ENCODE results near the gene SEMA3C.
"Not testable (repeated sequence)": the region's sequence is repeated elsewhere in the genome, so short reads cannot be mapped to it uniquely, and the experiment has no call there.

SEMA3C gene
- 0 to 2.0 reads per million in 2 donors for total RNA-seq

DNA sequence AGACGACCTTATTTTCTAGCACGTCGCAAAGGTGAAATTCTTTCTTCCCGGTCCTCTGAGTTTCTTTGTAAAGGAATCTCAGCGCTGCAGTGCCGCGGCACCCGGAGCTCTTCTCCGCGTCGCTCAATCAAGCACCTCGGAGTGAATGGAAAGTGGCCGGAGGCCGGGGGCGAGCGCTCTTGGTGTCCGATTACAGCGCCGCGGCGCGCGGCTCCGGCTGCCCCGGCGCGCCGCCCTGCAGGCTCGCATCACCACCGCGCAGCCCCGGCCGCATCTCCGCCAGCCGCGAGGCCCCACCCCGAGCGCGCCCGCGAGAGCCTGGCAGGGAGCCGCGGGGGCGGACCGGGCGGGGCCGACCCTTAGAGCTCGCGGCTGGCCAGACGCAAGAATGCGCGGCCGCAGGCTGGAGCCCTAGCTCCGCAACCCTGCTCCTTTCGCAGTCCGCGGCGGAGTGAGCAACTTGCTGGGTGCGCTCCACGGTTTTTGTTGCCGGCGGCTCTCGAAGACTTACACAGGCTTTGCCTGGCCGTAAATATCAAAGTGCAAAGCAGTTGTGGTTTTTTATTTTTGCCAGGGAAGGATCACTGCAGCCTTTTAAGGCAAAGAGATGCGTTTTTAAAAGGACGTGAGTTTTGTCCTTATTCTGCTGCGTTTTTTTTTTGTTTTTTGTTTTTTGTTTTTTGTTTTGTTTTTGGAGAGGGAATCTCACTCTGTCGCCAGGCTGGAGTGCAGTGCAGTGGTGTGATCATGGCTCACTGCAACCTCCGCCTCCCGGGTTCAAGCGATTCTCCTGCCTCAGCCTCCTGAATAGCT, at the start of gene SEMA3C:
TSS of gene SEMA3C (minus strand) at position 143 of the 813 bp plus-strand sequence. CDS start 2,270 bp downstream, outside the sequence.
- peak in 1 of 5 experiments; percentile 24 for DNase-seq

DNA sequence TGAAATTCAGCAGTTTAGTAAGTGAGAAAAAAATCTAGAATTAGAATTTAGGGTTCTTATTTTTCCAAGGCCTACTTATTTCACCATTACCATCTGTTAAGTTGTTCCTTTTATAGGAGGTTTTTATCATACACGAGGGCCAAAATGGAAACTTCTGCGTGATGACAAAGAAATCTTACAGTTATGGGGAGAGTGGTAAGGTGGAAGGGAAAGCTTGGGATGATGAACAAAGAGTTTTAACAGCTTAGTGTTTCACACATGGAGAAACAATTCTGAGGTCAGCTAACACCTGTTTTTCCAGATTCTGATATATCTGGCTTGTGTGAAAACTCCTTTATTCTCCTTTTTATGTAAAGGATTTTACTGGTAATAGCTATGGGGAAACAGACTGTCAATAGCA, 49.8 kb upstream of the SEMA3C start:
- DNase-seq: no peak

DNA sequence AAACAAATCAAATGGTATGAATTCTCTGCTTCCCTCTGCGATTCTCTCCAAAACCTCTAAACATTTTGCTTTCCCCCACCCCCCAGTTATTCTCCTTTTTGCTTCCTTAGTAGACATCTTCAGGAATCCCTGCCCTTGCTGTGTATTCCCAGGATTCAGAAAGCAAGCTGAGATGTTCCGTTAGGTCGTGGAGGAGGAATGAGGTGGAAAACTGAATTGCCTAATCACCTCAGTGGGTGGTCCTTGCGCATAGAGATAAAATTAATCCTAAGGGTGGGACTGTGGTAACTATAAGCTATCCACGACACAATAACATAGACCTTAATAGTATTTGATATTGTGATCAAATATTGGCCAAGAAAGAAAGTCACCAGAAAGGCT, 49.1 kb upstream of the SEMA3C start:
- no peak for DNase-seq

DNA sequence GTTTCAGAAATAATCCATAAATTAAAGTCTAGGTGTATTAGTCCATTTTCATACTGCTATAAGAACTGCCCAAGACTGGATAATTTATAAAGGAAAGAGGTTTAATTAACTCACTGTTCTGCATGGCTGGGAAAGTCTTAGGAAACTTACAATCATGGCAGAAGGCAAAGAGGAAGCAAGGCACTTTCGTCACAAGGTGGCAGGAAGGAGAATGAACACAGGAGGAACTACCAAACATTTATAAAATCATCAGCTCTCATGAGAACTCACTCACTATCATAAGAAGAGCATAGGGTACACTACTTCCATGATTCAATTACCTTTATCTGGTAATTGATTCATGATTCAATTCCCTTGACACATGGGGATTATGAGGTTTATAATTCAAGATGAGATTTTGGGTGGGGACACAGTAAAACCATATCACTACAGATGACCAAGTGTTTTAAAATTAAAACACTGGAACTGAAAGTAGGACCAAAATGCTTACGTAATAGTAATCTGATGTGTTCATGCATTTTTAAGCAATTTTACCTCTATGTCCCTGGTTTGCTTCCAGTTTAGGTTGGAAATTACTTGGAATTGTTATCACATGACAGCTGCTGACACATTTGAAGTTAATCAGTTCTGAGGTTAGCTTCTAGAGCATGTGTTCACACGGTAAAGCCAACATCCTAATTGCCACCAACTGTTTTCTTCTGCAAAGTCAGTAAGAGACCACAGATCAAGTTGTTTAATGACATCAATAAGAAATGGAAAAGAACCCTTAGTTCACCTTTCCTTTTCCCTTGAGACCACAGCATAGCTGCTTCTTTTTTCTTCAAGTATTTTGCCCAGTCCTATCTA, 48.4 kb upstream of the SEMA3C start:
- no peak for DNase-seq

DNA sequence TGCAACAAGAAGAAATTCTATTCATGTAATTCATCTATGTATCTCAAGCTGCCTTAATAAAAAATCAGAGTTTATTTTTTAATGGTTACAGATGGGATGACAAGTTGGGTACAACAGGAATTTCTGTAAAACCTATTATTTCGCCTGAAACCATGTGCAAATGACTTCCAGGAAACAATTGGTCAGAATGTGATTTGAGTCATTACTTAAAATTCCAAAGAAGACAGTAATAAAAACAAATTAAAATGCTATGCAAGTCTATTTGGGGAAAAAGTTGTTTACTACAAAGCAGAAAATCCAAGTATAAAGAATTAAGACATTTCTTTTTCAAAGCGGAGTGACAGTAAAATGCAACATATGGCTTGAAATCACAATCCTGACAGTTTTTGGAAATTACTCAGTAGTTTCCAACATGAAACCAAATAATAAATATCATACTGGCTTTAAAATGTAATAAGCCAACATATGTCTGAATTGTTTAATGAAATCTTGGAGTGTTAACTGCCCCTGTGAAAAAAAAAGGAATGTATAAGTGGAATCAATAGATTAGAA, 41.5 kb upstream of the SEMA3C start:
- DNase-seq: no peak

DNA sequence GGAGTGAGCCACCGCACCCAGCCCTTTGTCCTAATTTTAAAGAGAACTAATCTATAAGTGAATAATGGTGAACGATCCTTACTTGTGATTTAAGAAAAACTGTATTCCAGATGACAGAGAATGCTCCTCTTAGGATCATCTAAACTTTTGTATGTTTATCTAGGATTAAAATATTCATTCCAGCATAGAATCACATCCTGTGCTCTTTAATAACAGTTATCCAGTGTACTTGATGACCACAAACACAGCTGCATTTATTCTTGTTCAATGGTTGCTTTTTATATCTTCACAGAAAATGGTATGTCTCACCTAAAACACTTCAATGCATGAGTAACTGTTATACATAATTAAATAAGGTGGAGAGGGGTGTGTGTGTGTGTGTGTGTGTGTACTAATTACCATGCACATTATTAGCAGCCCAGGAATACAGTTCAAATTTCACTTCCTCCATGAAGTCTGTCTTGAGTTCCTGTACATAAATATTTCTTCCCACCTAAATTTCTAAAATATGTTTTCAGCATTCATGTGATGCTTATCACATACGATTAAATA, 38.5 kb upstream of the SEMA3C start:
- no peak for DNase-seq

DNA sequence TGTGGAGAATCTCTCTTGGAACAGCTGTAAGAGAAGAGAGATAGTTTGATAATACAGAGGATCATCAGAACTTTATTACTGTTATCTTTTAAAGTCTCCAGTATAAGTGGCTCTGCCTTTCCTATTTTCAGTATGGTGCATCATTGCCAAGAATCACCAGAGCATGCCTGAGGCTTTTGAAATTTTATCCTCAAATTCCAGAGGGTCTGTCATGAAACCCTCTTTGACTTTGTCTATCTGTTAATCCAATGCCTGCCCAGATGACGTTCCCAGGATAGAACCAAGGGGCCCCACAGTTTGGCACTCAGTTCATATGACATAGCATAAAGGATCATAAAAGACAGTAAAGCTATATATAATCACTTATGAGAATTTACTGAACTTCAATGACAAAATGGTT, 35.3 kb upstream of the SEMA3C start:
- DNase-seq: no peak

DNA sequence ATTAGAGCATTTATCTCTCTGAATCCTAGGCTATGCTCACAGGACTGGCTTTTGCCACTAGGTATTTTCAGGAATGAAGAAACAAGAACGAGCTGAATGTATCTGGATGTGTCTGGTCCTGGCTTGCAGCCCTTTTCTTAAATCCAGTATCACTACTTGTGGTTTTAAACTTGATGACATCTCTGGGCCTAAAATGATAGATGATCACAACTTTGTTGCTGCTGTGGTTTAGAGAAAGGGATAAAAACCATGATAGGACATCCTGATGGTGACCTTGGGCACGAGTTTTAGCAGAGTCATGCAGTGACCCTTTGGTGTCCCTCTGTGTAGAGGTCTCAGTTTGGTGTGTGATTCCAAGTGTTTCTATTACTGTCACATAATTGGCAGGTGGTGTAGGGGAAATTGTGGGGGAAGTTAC, 31.7 kb upstream of the SEMA3C start:
- DNase-seq: no peak

DNA sequence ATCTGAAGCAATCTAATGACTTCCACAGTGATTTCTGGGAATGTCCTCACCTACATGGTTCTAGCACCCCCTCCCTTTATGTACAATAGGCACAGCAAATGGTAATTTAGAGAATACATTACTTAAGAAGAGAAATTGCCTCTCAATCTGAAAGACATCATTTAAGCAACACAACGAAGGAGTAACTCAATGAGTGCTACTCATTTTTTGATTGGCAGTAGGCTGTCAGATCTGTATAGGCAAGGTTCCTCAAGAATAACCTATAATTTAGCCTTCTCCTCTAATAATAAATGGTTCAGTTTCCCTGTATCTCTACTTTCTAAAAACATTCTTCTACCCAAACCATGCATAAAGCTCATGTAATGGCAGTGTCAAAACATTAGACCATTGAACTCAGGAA, 30.6 kb upstream of the SEMA3C start:
- DNase-seq: no peak

DNA sequence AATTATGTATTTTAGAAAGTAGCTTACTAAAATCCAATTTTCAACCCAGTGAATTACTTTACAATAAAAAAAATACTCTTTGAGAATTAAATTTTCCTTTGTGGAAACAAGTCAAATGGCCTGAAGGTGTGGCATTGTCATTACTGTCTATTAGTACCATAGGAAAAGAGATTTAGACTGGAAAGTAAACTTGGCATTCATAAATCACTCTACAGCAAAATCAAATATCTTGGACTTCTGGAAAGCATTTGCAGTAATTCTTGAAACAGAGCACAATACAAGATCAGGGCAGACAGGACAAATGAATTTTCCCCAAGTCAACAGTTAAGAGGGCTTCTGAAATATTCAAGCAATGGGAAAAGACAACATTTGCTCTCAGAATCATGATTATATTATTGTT, 28.0 kb upstream of the SEMA3C start:
- DNase-seq: no peak

DNA sequence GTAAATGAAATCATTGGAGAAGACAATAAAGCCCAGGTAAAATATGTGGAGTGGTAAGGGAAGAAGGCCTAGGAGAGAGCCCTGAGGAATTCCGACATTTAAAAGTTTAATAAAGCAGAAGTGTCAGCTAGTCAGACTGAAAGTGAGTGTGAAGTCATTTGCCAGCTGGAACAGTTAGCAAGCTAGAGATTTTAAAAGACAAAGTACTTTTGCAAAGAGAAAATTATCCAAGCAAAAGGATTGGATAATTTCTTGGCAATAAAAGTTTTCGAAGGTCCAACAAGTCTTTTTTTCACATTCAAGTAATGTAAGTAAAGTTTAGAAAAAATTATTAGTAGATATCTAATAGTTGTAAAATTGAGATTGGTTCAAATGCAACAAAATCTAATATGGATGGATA, 27.1 kb upstream of the SEMA3C start:
- no peak for DNase-seq

DNA sequence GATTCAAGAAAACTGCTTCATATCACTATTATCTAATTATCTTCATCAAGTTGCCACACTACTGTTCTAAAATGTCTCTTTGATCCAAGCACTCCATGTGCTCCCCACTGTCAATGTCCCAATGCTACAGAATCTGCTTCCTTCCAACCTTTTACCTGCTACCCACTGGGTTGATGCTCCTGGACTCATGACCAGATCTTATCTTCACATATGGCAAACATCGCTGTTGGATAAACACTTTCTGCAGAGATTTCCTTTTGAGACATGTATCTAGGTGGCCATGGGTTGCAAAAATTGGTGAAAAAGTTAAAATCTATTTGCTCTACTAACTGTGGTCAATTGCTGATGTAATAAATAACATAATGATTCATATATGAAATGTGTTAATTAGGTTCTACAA, 24.5 kb upstream of the SEMA3C start:
- no peak for DNase-seq

DNA sequence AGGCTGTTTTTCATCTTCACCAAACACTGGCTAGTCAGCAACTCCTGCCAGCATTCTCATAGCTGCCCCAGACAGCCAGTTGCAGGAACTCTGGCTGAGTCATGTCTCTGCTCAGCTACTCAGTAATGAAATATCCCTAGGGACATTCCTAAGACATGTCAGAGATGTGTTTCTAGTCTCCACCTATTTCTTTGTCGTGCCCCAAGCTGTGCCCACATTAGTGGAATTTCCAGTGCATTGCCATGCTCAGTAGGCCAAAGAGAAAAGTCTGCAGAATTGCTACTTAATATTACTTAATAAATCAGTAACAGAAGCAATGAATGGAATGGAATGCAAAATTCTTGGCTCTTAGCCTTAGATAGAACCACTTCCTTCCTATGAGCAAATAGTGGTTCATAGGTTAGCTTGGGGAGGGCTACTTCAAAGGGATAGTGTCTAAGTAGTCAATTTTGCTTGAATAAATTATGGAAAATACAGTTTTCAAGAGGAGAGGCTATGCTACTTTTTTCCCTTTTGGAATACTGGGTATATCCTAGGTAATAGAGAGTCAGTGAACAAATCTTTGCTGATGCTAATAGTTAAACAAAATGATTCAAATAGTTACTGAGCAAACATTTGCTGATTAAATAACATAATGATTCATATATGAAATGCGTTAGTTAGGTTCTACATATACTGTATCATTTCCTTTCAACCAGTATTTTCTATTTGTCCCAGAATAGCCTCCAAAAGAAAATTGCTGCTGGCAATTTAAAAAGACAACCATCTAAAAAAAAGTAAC, 23.6 kb upstream of the SEMA3C start:
- no peak for DNase-seq

DNA sequence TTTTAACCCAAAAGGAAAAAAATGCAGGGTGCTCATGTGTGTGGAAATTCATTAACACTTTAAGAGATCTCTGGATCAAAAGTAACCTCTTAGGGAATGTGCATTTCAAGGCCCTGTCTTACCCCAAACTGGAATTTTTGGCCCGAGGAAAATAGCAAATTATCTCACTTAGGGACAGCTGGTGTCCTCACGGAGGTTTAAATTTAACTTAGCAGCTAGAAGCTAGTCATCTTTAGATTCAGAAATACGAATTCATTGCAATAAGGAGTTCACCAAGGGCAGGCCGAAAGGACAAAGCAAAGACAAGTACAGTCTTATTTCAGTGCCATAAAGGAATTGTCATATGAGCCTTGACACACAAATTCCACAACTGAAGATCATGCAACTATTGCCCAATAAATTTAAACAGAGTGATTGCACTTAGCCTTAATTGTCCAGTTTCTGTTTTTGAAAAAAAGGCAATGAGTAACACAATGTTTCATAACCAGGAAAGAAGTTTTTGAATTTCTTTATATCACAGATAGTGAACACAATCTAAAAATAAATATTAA, 22.4 kb upstream of the SEMA3C start:
- no peak for DNase-seq

DNA sequence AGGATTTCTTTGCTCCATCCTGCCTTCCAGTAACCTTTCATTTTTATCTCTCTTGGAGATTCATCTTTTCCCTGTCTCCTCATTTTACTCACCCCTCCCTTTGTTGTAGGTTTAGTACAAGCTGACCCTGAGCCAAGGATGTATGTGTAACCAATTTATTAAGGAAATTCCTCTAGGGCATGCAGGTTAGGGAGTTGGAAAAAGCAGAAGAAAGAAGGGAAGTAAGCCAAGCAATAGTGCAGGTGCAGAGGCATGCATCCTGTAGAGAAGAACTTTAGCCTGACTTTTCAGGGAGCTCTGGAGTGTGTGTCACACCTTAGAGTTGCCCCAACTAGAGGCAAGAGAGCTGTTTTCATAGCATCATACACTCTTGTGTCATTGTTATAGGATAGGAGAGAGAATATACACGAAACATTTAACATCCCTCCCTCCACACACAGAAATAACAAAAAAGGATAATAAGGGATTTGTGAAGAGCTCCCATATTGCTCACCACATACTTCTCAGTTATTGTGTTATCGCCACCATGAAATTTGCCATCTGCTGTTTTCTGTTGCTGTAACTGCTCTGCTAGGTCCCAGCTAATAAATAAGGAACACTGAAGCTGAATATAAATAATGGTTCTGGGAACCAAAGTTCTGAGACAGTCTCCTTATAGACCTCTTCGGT, 21.8 kb upstream of the SEMA3C start:
- no peak for DNase-seq

DNA sequence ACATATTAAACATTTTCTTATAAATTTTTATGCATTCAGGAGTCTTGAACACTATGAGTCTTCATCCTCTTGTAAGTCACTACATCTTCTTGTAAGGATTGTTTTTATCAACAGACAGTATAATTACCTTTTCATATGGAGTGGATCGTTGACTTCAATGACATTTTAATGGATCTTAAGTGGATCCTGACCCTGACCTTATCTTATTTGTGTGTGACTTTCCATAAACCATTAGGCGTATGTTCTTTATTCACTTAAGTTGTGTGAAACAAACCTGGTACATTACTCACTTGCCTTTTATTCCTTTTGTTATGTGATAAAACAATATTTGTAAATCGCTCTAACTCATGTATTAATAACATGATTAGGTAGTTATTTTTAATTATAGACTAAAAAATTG, 18.5 kb upstream of the SEMA3C start:
- DNase-seq: no peak

DNA sequence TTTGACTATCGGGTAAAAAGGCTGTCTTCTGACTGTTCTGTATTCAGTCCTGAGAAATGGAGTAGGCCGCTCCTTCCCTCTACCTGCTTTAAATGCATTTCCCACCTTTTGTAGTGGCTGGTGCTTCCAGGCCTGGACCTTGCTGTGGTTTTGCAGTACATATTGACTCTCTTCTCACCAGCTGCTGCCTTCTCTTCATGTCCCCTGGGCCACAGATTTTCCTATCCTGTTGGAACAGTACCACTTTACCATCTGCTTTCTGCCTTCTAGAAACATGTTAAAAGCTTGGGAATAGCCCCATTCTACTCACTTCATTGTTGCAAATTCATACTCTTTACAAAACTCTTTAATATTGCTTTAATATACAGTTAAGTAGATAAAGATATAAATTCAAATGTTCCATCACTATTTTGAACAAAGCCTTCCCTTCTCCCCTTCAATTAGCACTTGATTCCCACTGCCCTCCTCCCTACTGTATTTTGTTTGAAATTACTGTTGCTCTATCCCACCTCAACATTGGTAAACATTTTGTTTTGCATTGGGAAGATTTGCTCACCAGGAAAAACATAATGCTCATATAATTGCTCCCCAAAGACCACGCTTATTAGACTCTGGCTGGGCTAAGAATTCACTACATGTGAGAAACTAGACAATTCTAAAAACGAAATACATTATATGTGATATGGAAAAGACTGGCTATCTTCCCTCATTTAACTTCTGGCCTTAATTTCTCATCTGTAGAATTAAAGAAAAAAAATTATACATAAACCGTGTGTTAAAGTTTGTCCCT, 17.3 kb upstream of the SEMA3C start:
- DNase-seq: no peak

DNA sequence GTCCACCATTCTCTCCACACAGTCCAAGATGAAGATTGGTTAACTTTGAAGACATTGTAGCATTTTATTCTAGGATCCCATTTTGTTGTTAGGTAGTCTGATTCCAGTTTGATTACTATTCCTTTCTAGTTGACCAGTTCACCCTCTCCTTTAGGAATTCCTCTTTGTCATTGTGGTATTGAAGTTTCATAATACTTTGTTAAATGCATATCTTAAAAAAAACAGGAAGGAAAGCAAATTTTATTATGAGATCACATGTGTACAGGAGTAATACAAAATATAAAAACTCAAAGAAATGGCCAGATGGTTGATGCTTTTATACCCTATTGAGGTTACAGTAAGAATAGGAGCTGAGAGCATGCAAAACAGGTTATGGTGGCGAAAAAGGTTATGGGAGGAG, 15.5 kb upstream of the SEMA3C start:
- DNase-seq: no peak

DNA sequence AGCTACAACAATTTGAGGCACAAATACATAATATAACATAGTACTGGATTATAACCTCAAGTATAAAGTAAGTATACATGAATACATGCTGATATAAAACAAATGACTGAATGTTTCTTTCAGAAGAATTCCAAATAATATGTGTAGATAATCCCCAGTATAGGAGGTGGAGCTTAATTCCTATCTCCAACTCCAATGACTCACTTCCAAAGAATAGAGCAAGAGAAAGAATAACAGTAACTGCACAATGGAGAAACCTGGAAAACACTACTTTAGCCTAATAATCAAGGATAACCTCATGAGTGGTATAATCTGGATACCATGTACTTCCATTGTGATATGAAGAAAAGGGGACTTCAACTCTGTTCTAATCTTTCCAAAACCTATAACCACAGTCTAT, 13.7 kb upstream of the SEMA3C start:
- DNase-seq: no peak

DNA sequence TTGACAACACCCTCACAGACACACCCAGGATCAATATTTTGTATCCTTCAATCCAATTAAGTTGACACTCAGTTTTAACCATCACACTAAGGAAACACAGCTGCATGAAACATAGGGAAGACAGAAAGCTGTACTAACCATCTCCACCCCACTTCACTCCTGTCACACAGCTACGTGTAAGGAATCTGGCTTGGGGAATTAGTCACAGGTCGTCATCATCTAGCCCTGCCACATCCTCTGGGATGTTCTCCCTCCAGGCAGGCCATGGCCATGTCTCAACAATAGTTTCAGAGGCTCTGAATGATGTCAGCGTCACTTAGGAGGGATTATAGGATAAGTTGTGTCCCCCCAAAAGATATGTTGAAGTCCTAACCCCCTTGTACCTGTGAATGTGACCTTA, 10.8 kb upstream of the SEMA3C start:
- DNase-seq: no peak

DNA sequence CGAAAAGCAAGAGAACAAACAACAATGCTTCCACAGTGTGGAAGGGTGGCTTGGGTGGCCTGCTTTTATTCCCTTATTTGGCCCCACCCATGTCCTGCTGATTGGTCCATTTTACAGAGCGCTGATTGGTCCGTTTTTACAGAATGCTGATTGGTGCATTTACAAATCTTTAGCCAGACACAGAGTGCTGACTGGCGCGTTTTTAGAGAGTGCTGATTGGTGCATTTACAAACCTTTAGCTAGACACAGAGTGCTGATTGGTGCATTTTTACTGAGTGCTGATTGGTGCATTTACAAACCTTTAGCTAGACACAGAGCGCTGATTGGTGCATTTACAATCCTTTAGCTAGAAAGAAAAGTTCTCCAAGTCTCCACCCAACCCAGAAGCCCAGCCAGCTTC, 8.1 kb upstream of the SEMA3C start:
- not testable (repeated sequence) for DNase-seq
